Breast epithelium (tissue), 4 donors: ENCODE results near the gene NINL. TPM values are rescaled to one million over a fixed set of nuclear protein-coding genes. Genes with fewer than 3 reads are reported as not detected.

ENCODE experiments used
- DNase-seq, 2 donors: peaks; one replicate each; pipeline ENCODE4 v3.0.0-alpha.2; 2019; ENCODE audit warnings: low spot score in 2 of 2
- H3K27ac ChIP-seq, 2 donors: fragments of 200-600 bp; sonication (generic) in 1 of 2; one replicate each; pipeline ENCODE4 v1.5.1; 2016 to 2019; ENCODE audit warnings: mild to moderate bottlenecking in 1 of 2
- H3K27me3 ChIP-seq, 2 donors: fragments of 200-600 bp; sonication (generic) in 1 of 2; one replicate each; pipeline versions ENCODE4 v1.5.1 to v1.6.0; 2017 to 2019; ENCODE audit warnings: control low read depth in 1 of 2, mild to moderate bottlenecking in 1 of 2
- H3K36me3 ChIP-seq: fragments of 200-600 bp; one replicate; pipeline ENCODE4 v1.5.1; 2019
- H3K4me1 ChIP-seq, 2 donors: fragments of 200-600 bp; sonication (generic); one replicate each; pipeline ENCODE4 v1.5.1; 2016 to 2019; ENCODE audit warnings: control low read depth in 1 of 2
- H3K4me3 ChIP-seq, 3 donors: fragments of 200-600 bp; sonication (generic); 1 replicate in 2 of 3; 2 replicates in 1 of 3; pipeline ENCODE4 v1.5.1; 2016 to 2019; ENCODE audit warnings: mild to moderate bottlenecking in 3 of 3, moderate library complexity in 2 of 3
- H3K9me3 ChIP-seq, 2 donors: fragments of 200-600 bp; sonication (generic) in 1 of 2; one replicate each; pipeline ENCODE4 v1.5.1; 2016 to 2019; ENCODE audit warnings: control low read depth in 1 of 2
- CTCF ChIP-seq, 3 donors: fragments of 450-650 bp; IDR thresholded peaks; one replicate each; pipeline ENCODE4 v1.5.1; 2016 to 2017; ENCODE audit warnings: antibody characterized with exemption in 3 of 3, mild to moderate bottlenecking in 3 of 3, moderate library complexity in 3 of 3
- POLR2A ChIP-seq: fragments of 450-650 bp; IDR thresholded peaks from one replicate; pipeline ENCODE4 v1.6.1; 2016; ENCODE audit warnings: antibody characterized with exemption, mild to moderate bottlenecking, moderate library complexity
- POLR2AphosphoS5 ChIP-seq, 3 donors: sonication (generic); formaldehyde crosslinking; IDR thresholded peaks; one replicate each; pipeline ENCODE4 v1.6.1; 2017; ENCODE audit warnings: antibody characterized with exemption in 3 of 3
- intact Hi-C: fragments of 100-400 bp; cut with DNase I; formaldehyde crosslinking; loops from one replicate; pipeline ENCODE4 v1.15.1; 2023; ENCODE audit warnings: low total_unique reads
- total RNA-seq, 3 donors: library from RNA; depleted of rRNA; stranded (reverse); fragments of >200 nt; gene quantifications; one replicate each; pipeline ENCODE4 v1.1.0, GENCODE V29; 2016

The NINL gene
- total RNA-seq, 3 donors from 2014 or later, result 6.9 to 15.5 (median 12.8) TPM

- no peak for DNase-seq
- TF ChIP-seq CTCF (IDR thresholded peaks at IDR 0.05), result no peak
- TF ChIP-seq POLR2AphosphoS5 (IDR thresholded peaks at IDR 0.05), result no peak
- TF ChIP-seq POLR2A, result no peak
- Histone ChIP-seq H3K9me3 (no peaks in the 10 kb centered on the region), H3K4me1 (no peaks in the 10 kb centered on the region), H3K27me3 (no peaks in the 10 kb centered on the region), H3K4me3 (no peak overlapping the region), H3K27ac (no peak overlapping the region), H3K36me3 (no peaks in the 10 kb centered on the region)
- intact Hi-C loops, result no loop called here
Observed at GRCh38 chr20:25457886-25458680, 127.2 kb downstream of the NINL start.

GRCh38 chr20:25454153-25454900, 131.0 kb downstream of the NINL start:
- Histone ChIP-seq H3K27me3 (no peaks in the 10 kb centered on the region), H3K4me3 (no peak overlapping the region), H3K9me3 (no peaks in the 10 kb centered on the region), H3K27ac (no peak overlapping the region), H3K36me3 (peaks cover 4% of the 10 kb centered on the region), H3K4me1 (no peaks in the 10 kb centered on the region)
- DNase-seq, result no peak
- intact Hi-C loops, result no loop called here
- TF ChIP-seq POLR2AphosphoS5 (IDR thresholded peaks at IDR 0.05) (no peak), POLR2A (no peak), CTCF (IDR thresholded peaks at IDR 0.05) (no peak)

DNA sequence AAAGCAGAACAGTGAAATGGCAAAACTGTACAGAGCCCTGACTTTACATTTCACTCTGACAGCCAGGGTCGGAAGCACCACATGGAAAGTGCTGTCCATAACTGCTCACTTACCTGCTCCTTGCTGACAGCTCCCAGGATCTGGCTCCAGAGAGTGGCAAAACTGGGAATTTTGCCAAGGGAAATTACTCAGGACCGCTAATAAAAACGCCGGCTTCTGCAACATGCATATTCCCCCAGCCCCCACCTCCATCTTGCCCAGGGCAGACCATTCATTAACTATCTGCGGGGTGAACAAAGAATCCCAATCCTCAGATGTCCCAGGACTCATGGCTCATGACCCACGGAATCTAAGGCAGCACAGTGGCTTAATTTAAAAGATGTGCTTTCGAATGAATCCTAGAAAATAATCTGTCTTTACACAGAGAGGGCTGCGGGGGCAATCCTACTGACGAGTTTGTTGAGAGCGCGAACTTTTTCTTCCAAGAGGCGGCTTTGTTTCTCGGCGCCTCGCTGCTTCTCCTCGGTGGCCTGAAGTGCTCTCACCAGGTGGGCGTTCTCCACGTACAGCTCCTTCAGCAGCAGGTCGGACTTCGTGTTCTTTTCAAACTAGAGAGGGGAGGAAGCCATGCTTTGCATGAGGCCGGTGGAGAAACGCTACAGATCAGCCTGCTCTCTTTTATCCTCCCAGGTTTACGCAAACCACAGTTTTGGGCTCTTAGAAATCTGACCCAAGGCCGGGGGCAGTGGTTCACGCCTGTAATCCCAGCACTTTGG, 132.1 kb downstream of the NINL start:
- Histone ChIP-seq H3K27ac (no peak overlapping the region), H3K27me3 (no peaks in the 10 kb centered on the region), H3K9me3 (no peaks in the 10 kb centered on the region), H3K36me3 (peaks cover 4% of the 10 kb centered on the region), H3K4me1 (no peaks in the 10 kb centered on the region), H3K4me3 (no peak overlapping the region)
- DNase-seq, result no peak
- intact Hi-C loops, result no loop called here
- TF ChIP-seq POLR2A, result no peak
- no peak for TF ChIP-seq CTCF (IDR thresholded peaks at IDR 0.05)

DNA sequence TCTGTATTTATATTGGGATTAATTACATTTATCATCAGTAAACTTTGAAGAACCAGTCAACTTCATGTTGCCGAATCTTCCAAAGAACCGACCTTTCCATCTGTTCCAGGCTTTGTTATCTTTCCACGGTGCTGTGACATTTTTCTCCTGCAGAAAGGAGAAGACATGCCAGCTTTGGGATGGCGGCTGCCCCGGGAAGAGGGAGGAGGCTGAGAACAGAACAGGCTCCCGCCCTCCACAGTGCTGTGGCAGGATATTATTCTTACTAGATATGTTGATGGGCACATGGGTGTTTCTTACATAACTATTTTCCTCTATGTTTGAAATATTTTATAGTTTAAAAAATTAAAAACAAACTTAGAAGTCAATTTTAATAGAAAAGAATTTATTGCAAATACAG, 133.0 kb downstream of the NINL start:
- DNase-seq, result no peak
- Histone ChIP-seq H3K4me1 (no peaks in the 10 kb centered on the region), H3K4me3 (no peak overlapping the region), H3K27me3 (no peaks in the 10 kb centered on the region), H3K36me3 (peaks cover 4% of the 10 kb centered on the region), H3K27ac (no peak overlapping the region), H3K9me3 (no peaks in the 10 kb centered on the region)
- intact Hi-C loops, result no loop called here
- no peak for TF ChIP-seq POLR2AphosphoS5 (IDR thresholded peaks at IDR 0.05)
- TF ChIP-seq CTCF (IDR thresholded peaks at IDR 0.05), result no peak
- TF ChIP-seq POLR2A, result no peak
